Fibroblast of the aortic adventitia (primary cell): Measurements from ENCODE around the gene GPER1. TPM values are rescaled to one million over a fixed set of nuclear protein-coding genes. Genes with fewer than 3 reads are reported as not detected.
A peak's percentile ranks its signal among the peaks of the same experiment; 100 is the strongest.

Source experiments
- DNase-seq: peaks from one replicate; pipeline ENCODE4 v3.0.0-alpha.2; 2010; ENCODE audit warnings: low read depth
- H3K4me3 ChIP-seq: 2 replicates; pipeline ENCODE4 v1.5.1; 2011; ENCODE audit warnings: low read depth, mild to moderate bottlenecking, control low read depth, low read length, moderate library complexity
- CTCF ChIP-seq: IDR thresholded peaks from 2 replicates; pipeline ENCODE4 v1.5.1; 2011; ENCODE audit warnings: mild to moderate bottlenecking, low read length, control low read depth, inconsistent platforms; ENCODE audit not compliant: insufficient read depth
- total RNA-seq: library from RNA; depleted of rRNA; stranded (reverse); fragments of >200 nt; gene quantifications from 2 replicates; pipeline ENCODE4 v1.2.3, GENCODE V29; 2012; ENCODE audit warnings: low replicate concordance

The GPER1 gene
- total RNA-seq, 1 donor: 6.4 TPM

GRCh38 chr7:1054861-1055450, 33.0 kb upstream of the GPER1 start:
- TF ChIP-seq CTCF: no peak
- H3K4me3 ChIP-seq: no peak overlapping the region
- peak; percentile 47 for DNase-seq

GRCh38 chr7:1055491-1055955, 32.4 kb upstream of the GPER1 start:
- no peak for DNase-seq
- no peak overlapping the region for H3K4me3 ChIP-seq
- no peak for TF ChIP-seq CTCF

- no peak for DNase-seq
- TF ChIP-seq CTCF: no peak
- no peak overlapping the region for H3K4me3 ChIP-seq
Measured at GRCh38 chr7:1055956-1056784, 31.7 kb upstream of the GPER1 start.

GRCh38 chr7:1056785-1057410, 31.0 kb upstream of the GPER1 start:
- no peak for DNase-seq
- no peak overlapping the region for H3K4me3 ChIP-seq
- TF ChIP-seq CTCF: no peak

- H3K4me3 ChIP-seq: no peak overlapping the region
- no peak for DNase-seq
- no peak for TF ChIP-seq CTCF
Measured at GRCh38 chr7:1057416-1058291, 30.3 kb upstream of the GPER1 start.

GRCh38 chr7:1058311-1058710, 29.6 kb upstream of the GPER1 start:
- no peak for TF ChIP-seq CTCF
- no peak for DNase-seq
- H3K4me3 ChIP-seq: no peak overlapping the region
